Measurements from ENCODE around the gene MICU1.

MICU1 gene

GRCh38 chr10:72425133-72425532 lies 200.7 kb downstream of the MICU1 start:
- Histone ChIP-seq H3K27me3 (replicated peaks; ENCODE audit: control insufficient read depth, insufficient read depth, low read length) (no peaks in the 10 kb centered on the region), H3K4me3 (replicated peaks; ENCODE audit: low read depth, low read length) (no peak overlapping the region), H3K36me3 (ENCODE audit: control insufficient read depth, insufficient read depth, low read length) (peaks cover 1% of the 10 kb centered on the region; the same call in 1 of the 2 replicates)
- no peak for TF ChIP-seq CTCF (IDR thresholded peaks at IDR 0.05; ENCODE audit: insufficient read depth, low read length, poor library complexity, severe bottlenecking)
- DNase-seq (ENCODE audit: extremely low read depth, insufficient read length) = no peak

- no peak for DNase-seq (ENCODE audit: extremely low read depth, insufficient read length)
- no peak overlapping the region for H3K4me3 ChIP-seq (replicated peaks; ENCODE audit: low read depth, low read length)
- TF ChIP-seq CTCF (IDR thresholded peaks at IDR 0.05; ENCODE audit: insufficient read depth, low read length, poor library complexity, severe bottlenecking) = no peak
- no peaks in the 10 kb centered on the region for H3K27me3 ChIP-seq (replicated peaks; ENCODE audit: control insufficient read depth, insufficient read depth, low read length)
- H3K36me3 ChIP-seq (ENCODE audit: control insufficient read depth, insufficient read depth, low read length) = peaks cover 1% of the 10 kb centered on the region; the same call in 1 of the 2 replicates
Measured at GRCh38 chr10:72424561-72424960, 201.3 kb downstream of the MICU1 start.

- peaks cover 1% of the 10 kb centered on the region; the same call in 1 of the 2 replicates for H3K36me3 ChIP-seq (ENCODE audit: control insufficient read depth, insufficient read depth, low read length)
- TF ChIP-seq CTCF (IDR thresholded peaks at IDR 0.05; ENCODE audit: insufficient read depth, low read length, poor library complexity, severe bottlenecking) = no peak
- H3K27me3 ChIP-seq (replicated peaks; ENCODE audit: control insufficient read depth, insufficient read depth, low read length) = no peaks in the 10 kb centered on the region
- no peak for DNase-seq (ENCODE audit: extremely low read depth, insufficient read length)
- no peak overlapping the region for H3K4me3 ChIP-seq (replicated peaks; ENCODE audit: low read depth, low read length)
Measured at GRCh38 chr10:72423426-72423825, 202.5 kb downstream of the MICU1 start.

GRCh38 chr10:72421885-72422540 lies 203.9 kb downstream of the MICU1 start:
- H3K36me3 ChIP-seq (ENCODE audit: control insufficient read depth, insufficient read depth, low read length) = peaks cover 1% of the 10 kb centered on the region; the same call in 1 of the 2 replicates
- TF ChIP-seq CTCF (IDR thresholded peaks at IDR 0.05; ENCODE audit: insufficient read depth, low read length, poor library complexity, severe bottlenecking) = no peak
- H3K4me3 ChIP-seq (replicated peaks; ENCODE audit: low read depth, low read length) = no peak overlapping the region

GRCh38 chr10:72419241-72419640 lies 206.6 kb downstream of the MICU1 start:
- no peaks in the 10 kb centered on the region for H3K27me3 ChIP-seq (replicated peaks; ENCODE audit: control insufficient read depth, insufficient read depth, low read length)
- H3K36me3 ChIP-seq (ENCODE audit: control insufficient read depth, insufficient read depth, low read length) = peaks cover 1% of the 10 kb centered on the region; the same call in 1 of the 2 replicates
- H3K4me3 ChIP-seq (replicated peaks; ENCODE audit: low read depth, low read length) = no peak overlapping the region
- no peak for DNase-seq (ENCODE audit: extremely low read depth, insufficient read length)
- TF ChIP-seq CTCF (IDR thresholded peaks at IDR 0.05; ENCODE audit: insufficient read depth, low read length, poor library complexity, severe bottlenecking) = no peak

More at GRCh38 chr10:72421885-72422540, 203.9 kb downstream of the MICU1 start:
- DNase-seq (ENCODE audit: extremely low read depth, insufficient read length) = no peak
- no peaks in the 10 kb centered on the region for H3K27me3 ChIP-seq (replicated peaks; ENCODE audit: control insufficient read depth, insufficient read depth, low read length)

All from GM06990 (cell line).